DMS153 treated with DMSO at 0.1 percent for 48 hours (cell line): ENCODE measurements around the gene AMT.
"Not testable (repeated sequence)": the region's sequence is repeated elsewhere in the genome, so short reads cannot be mapped to it uniquely, and the experiment has no call there.

ENCODE experiments used
- DNase-seq: peaks from one replicate; lab custom pipeline; 2025; ENCODE audit not compliant: unreplicated experiment; lab: John Stamatoyannopoulos, UW

Gene AMT

GRCh38 chr3:49424816-49425215 lies 2.5 kb upstream of the AMT start:
- no peak for DNase-seq

- no peak for DNase-seq
Observed at GRCh38 chr3:49421890-49422378, 339 bp downstream of the AMT start.

DNA sequence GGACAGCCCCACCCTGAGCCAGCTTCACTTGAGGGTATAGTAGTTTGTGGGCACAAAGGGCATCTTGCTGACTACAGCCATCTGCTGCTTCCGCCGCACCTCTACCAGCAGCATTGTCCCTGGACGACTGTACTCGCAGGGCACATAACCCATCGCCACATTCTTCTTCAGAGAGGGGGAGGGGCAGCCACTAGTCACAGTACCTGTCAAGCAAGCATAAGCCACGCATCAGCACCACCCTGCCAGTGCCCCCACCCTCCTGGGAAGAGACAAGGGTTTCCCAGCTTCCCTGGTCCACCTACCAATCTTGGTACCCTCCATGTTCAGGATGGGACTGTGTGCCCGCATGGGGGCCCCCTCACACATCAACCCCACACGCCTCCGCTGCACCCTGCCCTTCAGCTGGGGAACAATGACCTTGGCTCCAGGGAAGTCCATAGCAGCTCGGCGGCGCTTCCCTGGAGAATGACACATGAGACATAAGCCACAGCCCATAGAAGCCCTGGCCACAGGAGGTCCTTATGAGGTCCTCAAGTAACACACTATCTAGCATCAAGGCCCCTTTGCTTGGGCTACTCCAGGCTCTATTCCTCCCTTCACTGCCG lies 4.7 kb downstream of the AMT start:
- DNase-seq, result no peak

GRCh38 chr3:49416867-49417266 lies 5.4 kb downstream of the AMT start:
- DNase-seq, result no peak

DNA sequence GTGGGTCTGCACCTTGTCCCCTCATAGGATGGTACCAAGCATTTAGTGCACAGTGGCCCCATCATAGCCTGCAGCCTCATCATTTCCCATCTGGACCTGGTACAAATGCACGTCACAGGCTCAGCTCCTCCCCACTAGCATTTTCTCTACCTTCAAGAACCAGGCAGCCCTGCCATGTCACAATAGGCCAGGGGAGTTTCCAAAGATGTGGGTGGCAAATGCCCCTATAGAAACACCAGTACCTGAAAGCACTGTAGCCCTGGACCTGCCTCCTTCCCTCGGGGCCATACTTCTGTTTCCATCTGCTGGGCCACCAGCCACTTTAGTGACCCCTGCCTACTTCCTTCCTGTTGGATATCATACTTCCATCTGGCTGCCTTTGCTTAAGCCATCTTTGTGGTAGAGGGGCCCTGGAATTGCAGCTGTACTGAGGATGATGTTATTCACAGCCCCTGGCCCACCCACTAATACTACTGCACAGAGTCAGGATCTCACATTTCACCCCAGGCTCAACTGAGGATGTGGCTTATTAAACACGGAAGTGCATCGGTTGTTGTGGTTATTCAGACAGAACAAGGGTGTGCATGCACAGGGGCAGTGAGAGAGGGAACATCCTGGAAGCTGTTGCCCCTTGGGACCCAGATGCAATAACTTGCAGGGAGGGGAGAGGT lies 6.2 kb downstream of the AMT start:
- no peak for DNase-seq

DNA sequence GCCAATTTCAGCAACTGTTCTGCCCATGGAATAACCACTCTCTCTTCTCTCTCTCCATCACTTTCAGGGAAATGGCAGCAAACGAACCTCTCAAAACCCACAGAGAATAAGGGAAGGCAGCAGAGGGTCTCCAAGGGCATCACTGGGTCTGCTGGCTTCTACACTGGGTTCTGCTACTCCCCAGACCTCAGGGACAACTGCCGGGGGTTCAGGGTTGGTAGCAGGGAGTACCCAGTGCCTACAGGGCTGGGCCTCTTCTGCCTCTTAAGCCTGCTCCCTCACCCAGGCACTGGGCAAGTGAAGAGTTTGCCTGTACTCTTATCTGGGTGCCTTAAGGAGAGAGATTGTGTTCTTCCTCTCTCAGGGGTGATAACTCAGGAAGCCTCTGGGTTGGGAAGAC lies 7.5 kb downstream of the AMT start:
- no peak for DNase-seq

DNA sequence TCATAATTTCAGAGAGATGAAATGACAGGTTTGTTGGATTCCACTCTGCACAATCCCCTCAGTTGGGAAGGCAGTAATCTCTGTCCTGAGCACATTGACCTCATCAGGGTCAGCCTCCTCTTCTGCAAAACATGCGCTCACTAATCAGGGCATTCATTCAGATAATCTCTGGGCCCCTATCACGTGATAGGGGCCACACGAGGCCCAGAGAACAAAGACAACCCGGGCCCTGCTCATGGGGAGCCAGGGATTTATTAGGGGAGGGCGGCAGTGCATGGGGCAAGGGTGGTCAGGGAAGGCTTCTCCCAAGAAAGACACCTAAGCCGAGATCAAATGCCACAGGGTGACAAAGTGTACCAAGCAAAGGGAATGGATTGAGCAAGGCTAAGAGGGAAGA lies 8.9 kb downstream of the AMT start:
- no peak for DNase-seq

DNA sequence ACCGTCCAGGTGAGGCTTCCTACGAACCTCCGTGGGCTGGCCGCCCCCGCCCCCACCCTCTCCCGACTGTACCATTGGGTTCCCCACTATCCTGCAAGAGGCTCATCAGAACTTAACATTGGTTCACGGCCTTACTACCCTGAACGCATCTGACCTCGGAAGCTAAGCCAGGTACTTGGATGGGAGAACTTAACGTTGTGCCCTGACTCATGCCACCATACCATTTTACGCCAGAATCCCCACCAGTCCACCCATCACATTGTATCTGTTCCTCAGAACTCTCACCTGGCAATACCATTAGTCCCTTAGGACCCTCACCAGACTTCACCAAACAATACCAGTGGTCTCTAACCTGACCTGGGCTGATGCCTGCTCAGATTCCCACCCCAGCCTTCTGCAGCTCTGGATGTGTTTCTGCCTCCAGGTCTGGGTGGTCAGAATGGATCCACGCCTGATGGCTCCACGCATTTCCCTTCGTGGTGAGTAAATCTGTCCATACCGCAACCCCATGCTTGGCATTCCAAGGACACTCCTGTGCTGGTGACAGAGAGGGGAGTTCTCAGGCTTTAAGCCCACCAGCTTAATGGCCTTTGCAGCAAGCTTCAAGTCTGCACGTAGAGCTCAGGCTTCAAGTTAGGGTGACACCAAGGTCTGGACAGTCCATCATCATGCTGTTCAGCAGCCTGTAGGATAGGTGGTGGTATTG lies 9.5 kb downstream of the AMT start:
- DNase-seq, result no peak

GRCh38 chr3:49411968-49412631 lies 10.2 kb downstream of the AMT start, which contains the start of the genes RHOA and TCTA:
RHOA (minus strand) TSS chr3:49411976; CDS start chr3:49375589, 36,387 bp downstream.
TCTA (plus strand) TSS chr3:49412423; CDS start chr3:49412427, 4 bp downstream.
- peak; percentile 76 for DNase-seq

GRCh38 chr3:49411535-49411967 lies 10.7 kb downstream of the AMT start:
- DNase-seq, result no peak

GRCh38 chr3:49410846-49411534 lies 11.3 kb downstream of the AMT start:
- no peak for DNase-seq

DNA sequence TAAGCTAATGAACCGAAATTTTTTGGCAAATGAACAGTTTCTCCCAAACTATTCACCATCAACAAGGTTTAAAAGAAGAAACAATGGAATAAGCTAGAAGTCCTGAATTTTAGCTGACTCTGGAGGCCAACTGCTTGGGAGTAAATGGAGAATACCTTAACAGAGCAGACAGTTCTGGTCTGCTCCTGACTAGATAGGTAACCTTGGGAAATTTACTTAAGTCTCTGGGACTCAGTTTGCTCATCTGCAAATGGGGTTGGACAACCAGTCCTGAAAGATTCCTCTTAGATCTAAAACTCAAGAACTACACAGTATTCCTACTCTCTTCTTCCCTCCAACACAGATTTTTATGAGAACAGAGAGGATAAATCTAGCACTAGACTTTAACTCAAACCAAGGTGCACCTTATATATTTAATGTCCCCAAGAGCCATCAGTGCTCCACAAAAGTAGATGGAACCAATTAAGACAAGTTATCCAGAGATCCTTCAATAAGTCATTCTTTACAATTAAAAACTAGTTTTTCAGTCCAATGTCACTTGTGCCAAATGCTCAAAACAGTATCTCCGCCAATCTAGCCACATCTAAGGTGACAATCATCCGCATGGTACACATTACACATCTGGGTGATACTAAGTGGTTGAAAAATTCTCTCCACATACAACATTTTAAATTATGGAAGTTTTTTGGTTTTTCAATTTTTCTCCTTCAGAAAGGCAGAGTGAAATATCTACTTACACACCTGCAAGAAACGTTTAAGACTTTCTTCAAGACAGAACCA lies 12.0 kb downstream of the AMT start:
- no peak for DNase-seq

DNA sequence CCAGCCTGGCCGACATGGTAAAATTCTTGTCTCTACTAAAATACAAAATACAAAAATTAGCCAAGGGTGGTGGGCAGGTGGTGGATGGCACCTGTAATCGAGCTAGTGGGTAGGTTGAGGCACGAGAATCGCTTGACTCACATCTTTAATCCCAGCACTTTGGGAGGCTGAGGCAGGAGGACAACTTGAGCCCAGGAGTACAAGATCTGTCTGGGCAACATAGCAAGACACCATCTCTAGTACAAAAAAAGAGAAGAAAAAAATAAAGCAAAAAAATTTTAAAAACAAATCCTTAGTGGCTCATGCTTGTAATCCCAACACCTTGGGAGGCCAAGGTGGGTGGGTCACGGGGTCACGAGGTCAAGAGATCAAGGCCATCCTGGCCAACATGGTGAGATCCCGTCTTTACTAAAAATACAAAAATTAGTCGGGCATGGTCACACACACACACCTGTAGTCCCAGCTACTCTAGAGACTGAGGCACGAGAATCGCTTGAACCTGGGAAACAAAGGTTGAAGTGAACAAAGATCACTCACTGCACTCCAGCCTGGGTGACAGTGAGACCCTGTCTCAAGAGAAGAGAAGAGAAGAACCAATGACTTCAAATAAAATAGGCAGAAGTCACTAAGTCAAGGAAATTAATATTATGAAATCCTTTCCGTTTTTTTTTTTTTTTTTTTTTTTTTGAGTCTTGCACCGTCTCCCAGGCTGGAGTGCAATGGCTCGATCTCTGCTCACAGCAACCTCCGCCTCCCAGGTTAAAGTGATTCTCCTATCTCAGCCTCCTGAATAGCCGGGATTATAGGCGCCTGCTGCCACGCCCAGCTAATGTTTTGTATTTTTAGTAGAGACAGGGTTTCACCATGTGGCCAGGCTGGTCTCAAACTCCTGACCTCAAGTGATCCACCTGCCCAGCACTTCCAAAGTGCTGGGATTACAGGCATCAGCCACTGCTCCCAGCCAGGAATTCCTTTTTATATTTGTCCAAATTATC lies 15.4 kb downstream of the AMT start:
- DNase-seq, result no peak

DNA sequence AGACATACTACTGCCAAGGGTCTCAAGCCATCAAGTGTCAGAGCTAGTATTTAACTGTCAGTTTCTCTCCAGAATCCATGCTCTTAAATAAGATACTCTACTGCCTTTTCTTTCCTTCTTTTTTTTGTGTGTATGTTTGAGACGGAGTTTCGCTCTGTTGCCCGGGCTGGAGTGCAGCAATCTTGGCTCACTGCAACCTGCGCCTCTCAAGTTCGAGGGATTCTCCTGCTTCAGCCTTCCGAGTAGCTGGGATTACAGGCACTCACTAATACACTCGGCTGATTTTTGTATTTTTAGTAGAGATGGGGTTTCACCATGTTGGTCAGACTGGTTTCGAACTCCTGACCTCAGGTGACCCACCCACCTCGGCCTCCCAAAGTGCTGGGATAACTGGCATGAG lies 16.7 kb downstream of the AMT start:
- DNase-seq, result not testable (repeated sequence)

DNA sequence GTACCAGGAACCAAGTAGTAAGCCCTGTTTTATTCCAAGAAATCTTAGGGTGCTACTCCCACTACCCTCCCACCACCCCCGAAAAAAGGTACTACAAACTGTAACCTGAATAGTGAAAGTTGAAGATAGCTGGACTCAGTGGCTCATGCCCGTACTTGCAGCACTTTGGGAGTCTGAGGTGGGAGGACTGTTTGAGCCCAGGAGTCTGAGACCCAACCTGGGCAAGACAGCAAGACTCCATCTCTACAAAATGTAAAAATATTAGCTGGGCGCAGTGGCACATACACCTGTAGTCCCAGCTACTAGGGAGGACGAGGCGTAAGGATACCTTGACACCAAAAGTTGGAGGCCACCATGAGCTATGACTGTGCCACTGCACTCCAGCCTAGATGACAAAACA lies 18.4 kb downstream of the AMT start:
- DNase-seq, result no peak

DNA sequence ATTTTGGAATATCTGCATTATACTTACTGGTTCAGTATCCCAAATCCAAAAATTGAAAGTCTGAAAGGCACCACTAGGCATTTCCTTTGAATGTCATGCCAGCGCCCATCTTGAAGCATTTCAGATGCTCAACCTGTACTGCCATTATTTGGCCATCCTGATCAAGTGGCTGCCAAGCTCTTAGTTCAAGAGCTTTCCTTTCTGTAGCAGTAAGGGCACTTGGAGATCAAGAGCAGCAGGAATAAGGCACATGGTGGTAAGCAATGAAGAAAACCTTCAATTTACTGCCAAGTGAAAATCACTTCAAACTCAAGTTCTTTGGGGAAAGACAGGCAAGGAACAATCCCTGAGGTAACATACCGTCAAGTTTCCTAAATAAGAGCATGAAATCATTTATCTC lies 20.5 kb downstream of the AMT start:
- DNase-seq, result no peak

GRCh38 chr3:49399461-49399860 lies 22.8 kb downstream of the AMT start:
- DNase-seq, result no peak

DNA sequence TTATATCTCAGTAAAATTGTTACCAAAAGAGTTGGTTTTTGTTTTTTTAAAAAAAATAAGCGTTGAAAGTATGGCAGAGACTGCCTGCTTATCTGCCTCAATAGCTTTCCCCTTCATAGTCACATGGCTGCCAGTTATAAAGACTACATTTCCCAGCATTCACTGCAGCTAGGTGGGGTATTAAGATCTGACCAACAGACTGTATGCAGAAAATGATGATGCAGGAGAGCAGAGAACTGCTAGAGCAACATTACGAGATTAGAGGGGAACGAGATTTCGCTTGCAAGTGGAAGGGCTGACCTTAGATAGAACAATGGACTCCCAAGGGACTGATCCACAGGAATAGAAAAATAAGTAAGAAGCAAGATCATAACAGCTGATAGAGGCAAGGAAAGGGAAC lies 24.8 kb downstream of the AMT start:
- no peak for DNase-seq

DNA sequence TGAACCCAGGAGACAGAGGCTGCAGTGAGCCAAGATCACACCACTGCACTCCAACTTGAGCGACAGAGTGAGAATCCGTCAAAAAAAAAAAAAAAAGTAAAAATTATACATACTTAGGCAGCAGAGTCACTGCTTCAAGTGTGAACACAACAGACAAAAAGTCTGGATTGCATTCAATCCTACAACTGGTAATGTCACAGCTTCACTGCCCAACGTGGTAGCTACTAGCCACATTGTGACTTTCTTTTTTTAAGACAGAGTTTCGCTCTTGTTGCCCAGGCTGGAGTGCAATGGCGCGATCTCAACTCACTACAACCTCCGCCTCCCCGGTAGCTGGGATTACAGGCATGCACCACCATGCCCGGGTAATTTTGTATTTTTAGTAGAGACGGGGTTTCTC lies 31.0 kb downstream of the AMT start:
- DNase-seq, result not testable (repeated sequence)
